GM18867 (cell line): Measurements from ENCODE around the gene PPP1R1C.
"Not testable (repeated sequence)": the region's sequence is repeated elsewhere in the genome, so short reads cannot be mapped to it uniquely, and the experiment has no call there.

Source experiments
- ATAC-seq: cut with Tn5 transposase; IDR thresholded peaks from one replicate; pipeline ENCODE4 v1.9.1; 2021; ENCODE audit warnings: mild to moderate bottlenecking, moderate library complexity; ENCODE audit not compliant: unreplicated experiment

The PPP1R1C gene, protein sequence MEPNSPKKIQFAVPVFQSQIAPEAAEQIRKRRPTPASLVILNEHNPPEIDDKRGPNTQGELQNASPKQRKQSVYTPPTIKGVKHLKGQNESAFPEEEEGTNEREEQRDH

DNA sequence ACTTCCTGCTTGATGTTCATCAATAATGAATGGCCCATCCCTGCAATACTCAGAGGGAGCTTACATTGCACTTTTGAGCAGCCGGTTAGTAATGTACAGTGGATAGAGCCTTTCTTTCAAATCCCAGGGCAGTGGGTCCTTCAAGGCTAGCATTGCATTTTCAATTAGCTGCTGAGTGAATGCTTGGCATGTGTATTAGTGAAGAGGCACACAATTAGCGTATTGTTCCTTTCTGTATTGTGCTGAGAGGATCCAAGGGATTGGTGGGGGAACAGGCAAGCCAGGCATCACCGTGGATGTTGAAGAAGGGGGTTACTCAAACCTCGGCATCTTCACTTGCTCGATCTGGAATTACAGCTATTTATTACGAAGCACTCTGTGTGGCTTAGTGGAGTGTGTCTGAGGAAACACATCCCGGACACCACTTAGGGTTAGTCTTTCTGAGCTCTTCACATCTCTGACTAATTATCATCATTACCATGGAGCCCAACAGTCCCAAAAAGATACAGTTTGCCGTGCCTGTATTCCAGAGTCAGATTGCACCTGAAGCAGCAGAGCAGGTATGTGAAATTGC, at the start of gene PPP1R1C:
TSS of gene PPP1R1C (plus strand) at position 222 of the 574 bp plus-strand sequence. CDS start at position 480, 258 bp downstream.
- no peak for ATAC-seq

DNA sequence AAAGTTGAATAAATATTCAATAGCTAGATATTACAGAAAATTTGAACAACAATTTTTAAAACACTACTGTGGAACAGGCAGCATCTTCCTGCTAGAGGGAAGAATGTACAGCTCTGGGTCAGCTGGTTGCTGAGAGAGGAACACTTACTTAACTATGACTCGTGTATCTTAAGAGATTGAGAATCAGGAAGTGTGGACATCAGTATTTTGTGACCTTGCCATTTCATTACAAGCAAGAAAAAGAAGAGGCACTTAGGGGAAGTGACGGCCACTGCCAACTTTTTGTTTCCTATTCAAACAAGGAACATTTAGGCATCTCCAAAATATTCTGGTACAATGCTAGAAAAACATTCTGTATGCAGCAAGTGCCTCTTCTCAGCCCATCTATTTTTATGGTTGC, 48.2 kb upstream of the PPP1R1C start:
- ATAC-seq = no peak

DNA sequence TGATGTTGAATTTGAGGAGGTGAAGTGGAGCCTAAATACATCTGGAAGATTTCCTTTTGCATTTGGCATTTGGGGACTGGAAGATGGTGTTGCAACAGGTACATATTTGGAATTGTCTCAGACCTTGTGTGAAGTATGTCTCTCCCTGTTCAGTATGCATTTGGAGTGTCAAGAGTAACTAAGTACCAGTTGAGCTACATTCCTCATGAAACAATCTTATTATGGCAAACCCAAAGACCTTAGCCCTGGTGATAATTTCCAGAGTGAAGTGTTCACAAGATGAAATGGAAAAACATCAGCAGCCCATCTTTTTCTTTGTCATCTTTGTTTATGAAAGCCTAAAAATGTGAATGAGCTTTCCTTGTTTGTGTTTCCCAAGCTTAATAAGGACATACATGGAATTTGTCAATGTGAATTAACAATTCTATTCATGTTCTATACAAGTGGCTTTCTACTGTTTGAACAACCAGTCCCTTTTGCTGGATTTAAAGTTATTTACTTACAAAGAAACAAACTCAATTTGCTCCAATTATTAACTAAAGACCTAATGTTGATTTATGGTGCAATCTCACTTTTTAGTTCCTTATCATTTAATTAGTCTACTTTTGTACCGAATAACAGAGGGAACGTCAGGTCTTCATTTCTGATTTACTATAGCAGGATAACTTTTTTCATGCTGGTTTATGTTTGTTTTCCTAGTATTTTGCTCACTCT, 42.1 kb upstream of the PPP1R1C start:
- ATAC-seq = no peak

DNA sequence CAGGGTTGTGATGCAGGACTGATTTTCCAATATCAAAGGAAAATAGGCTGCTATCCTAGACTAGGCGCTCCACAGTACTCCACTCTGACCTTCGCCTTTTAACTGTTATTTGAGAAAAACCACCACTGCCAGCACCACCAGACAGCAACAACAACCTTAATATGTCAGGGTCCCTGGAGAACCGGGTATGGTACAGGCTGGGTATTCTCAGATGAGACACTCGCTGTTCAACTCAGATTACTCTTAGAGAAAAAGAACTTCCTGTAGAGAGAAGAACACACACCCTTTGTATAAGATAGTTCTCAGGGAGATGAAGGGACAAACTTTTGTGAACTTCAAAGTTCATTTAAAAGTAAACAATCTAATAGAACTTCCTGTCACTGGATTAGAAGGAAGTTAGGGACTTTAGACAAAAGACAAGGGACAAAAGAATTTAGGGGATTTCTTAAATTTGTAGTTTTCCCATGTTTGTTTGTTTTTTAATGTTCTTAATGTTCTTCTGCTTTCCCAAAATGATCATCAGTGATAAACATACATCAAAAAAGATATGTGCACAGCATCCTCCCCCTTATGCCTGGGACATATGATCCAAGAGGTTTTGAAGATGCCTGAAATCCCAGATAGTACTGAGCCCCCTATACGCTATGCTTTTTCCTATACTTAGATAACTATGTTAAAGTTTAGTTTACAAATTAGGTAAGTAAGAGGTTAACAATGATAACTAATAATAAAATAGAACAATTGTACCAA, 41.3 kb upstream of the PPP1R1C start:
- no peak for ATAC-seq

DNA sequence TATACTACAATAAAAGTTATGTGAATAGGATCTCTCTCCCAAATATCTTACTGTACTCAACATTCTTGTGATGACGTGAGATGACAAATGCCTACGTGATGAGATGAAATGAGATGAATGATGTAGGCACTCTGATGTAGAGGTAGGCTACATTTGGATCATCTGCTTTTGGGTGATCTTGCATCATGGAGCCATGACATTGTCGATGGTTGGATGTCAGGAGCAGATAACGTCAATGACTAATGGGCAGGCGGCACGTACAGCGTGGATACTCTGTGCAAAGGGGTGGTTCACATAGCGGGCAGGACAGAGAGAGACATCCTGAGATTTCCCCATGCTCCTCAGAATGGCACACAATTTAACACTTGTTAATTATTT, 40.8 kb upstream of the PPP1R1C start:
- no peak for ATAC-seq

DNA sequence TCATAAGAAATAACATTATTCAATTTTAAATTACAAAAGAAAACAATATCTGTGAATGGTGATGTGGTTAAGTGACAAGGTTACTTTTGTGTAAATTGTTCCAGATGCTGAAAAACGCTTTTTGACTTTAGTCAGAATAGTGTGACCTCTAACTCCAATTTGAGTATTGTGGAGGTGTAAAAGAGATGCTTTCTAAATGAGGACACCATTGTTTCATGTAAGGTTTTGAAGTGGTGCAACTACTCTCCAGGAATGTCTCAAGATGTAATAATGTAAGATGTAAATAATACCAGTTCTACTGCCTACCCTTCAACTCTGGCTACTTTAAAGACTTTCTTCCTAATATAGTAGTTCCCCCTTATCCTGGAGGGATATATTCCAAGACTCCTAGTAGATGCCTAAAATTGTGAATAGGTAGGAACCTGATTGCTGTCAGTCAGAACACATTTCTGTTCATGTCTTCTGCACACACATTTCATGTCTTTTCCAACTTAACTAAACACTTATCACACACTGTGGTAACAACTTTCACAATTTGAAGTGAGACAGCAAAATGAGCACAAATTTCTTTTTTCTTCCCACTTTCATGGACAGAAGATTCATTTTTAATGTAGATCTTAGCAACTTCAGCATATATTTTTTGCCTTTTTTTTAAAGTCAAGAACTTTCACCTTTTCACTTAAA, 39.1 kb upstream of the PPP1R1C start:
- no peak for ATAC-seq

DNA sequence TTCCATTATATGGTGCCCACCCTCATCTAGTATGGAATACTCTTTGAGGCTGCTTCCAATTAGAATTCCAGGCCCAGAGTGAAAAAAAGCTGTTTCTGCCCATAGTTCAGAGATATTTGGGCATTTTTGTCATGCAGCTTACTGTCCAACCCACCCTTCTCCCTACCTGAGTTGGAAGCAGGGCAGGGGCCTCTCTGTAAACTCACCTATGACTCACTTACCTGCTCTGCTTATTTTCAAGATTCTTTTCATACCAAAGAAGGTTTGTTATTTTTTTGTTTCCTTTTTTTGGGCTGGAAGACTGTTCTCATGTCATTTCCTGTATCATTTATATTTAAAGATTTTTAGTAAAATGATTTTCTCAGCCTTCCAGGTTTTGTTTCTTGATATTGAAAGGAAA, 38.4 kb upstream of the PPP1R1C start:
- no peak for ATAC-seq

DNA sequence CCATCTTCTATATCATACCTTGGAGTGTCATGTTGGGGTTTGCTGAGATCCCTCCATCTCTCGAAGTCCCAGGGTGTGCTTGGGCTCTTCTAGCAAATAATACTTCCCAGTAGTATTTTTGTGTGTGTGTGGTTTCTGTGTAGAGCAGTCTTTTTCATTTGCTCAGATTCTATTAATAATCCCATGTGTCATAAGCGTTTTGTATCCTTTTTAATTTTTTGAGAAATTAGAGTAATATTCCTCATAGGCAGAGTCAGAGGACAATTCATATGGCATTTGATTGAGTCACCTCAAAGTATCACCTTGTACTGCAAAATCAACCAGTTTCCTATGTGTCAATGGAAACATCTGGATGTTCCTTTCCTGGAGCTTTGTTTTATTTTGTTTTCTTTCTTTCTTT, 37.4 kb upstream of the PPP1R1C start:
- no peak for ATAC-seq

DNA sequence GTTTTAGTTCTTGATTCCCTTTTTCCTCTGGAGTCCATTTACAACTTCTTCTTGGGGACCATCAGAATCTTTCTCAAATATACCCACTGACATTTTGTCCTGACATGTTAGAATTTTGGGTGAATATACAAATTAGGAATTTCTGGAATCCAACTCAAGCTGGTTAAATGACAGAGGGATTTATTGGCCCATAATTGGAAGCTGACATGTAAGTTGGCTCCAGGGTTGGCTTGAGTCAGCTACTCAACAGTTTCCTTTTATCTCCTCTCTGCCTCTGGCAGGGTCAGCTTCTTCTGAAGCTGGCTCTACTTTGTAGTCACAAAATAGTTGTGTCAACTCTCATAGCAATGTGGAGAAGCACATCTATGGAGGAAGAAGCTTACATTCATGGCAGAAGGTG, 36.6 kb upstream of the PPP1R1C start:
- no peak for ATAC-seq

DNA sequence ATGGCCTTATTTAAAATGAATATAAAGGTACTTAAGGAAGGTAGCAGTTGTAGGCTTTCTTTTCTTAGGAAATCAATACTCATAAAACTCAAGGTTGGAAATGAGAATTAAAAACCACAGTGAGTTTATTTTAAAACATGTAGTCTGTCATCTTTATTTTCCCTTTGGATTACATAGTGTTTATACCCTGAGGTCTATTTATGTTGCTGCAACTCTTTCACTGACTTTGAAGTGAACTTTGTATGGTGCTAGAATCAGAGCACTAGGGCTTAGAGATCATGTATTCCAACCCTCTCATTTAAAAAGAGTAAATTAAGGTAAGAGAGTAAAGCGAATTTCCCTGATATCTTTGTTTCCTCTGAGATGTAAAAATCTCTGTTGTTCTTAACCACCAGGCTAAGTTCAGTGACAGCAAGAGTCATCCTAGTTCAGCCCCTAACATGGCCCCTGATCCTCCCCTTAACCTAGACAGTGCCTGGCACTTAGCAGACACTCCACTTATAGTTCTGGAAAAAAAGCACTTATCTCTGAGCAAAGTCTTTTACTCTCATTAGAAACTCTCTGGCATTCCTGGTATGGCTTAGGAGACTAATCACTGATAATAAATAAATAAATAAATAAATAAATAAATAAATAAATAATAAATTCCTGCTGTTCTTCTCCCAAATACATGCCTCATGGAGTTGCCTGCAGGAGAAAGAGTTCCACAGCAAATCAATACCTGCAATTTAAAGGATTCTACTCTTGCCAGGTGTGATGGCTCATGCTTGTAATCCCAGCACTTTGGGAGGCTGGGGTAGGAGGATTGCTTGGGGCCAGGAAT, 33.0 kb upstream of the PPP1R1C start:
- ATAC-seq = no peak

DNA sequence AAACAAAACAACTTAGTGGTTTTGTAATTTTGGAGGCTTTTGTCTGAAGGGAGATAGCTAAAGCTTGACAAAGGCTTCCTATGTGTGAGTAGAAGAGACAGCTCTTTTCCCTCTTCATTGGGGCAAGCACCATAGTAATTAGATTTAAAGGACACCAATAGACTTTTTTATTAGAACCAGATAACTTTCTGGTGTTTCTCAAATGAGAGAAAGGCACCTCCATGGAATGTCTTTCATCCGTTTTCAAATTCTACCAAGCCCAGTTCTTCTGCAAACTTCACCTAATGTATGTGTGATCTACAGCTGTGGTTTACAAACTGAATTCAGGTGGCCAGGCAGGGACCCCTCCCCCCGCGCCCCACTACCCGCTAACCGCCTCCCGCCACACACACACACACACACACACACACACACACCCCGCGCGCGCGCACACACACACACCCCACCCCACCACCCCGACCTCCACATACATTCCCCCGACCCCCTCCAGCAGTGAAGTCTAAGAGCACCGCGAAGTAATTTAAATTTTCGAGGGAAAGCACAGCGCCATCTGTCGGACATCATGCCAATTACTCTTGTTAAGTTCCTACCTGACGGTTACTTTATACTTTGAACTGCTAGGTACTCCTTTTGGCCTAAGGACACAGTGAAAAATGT, 31.6 kb upstream of the PPP1R1C start:
- ATAC-seq = peak; percentile 71

DNA sequence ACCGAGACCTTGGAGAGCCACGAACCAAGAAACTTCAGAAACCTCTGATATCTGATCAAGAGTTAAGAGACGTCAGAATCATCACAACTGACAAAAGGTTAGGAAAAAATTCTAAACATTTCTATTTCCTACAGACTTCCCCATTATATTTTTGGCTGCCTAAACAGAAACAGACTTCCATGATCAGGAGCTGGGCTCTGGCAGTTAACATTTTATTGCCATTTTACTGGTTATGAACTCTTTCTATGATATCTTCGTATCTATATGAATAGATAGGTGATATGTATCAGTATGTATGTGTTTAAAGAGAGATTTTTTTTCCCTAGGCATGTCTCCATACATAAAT, 31.1 kb upstream of the PPP1R1C start:
- no peak for ATAC-seq

DNA sequence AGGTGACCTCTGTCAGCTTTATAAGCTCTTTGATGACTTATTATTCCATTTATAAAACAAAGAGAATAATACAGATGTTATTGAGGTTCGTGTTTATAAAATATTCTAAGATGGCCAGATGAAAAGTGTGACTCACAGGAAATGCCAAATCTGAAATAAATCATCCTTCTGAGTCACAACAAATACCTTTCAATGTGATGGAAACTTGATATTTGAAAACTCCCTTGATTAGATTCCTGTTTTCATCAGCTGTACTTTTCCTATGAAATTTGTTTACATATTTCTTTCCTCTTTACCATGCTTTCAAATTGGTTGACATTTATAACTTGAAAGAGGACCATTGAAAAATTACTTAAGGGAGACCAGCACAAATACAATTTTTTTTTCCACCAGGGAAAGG, 30.6 kb upstream of the PPP1R1C start:
- no peak for ATAC-seq

DNA sequence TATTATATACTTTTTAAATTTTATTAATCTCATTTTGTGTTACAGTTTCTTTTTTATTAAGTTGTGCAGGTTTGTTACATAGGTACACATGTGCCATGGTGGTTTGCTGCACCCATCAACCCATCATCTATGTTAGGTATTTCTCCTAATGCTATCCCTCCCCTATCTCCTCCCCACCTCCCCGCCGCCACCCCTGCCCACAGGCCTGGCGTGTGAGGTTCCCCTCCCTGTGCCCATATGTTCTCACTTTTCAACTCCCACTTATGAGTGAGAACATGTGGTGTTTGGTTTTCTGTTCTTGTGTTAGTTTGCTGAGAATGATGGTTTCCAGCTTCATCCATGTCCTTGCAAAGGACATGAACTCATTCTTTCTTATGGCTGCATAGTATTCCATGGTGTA, 29.8 kb upstream of the PPP1R1C start:
- ATAC-seq = not testable (repeated sequence)

DNA sequence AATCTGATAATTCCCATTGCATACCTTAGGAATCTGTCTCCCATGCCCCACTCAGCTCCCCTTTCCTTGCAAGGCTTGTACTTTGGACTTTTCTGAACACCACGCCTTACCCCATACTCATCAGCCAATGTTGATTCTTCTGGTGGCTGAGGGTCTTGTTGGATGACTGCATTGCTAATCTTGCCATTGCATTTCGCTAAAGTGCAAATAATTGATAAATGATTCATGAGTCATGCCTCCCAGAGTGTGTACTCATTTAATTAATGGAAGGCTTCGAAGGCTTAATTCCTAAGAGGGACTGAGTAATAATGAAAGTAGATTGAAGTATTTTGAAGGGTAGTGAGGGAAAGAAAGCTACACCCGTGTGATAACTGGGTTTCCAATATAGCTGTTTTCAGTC, 28.0 kb upstream of the PPP1R1C start:
- no peak for ATAC-seq

DNA sequence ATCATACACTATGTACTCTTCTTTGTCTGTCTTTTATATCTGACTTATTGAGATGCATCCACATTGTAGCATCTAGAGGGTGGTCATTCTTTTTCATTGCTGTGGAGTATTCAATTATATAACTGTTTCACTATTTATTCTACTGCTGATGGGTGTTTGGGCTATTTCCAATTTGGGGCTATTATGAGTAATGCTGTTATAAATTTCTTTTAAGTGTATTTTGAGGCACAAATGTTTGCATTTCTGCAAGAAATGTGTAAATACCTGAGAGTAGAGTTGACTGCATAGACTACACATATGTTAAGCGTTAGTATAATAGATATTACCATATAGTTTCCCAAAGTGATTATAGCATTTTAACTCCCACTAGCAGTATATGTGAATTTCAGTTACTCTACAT, 26.9 kb upstream of the PPP1R1C start:
- no peak for ATAC-seq

DNA sequence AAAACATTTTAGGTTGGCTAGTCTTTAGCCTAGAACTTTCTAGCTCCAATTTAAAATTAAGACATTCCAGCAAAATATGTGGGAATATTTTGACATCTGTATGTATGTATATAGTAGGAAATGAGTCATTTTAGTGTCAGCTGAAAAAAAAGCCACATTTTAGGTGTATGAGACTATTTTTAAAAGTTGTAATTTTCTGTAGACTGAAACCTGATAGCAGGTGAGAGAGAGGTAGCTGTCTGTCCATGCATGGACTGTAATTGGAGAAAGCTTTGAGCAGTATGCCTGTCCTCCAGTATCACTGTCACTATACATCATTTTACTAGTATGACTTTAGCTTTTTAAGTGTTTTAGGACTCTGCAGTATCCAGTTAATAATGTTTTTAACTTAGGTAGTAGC, 26.1 kb upstream of the PPP1R1C start:
- no peak for ATAC-seq

DNA sequence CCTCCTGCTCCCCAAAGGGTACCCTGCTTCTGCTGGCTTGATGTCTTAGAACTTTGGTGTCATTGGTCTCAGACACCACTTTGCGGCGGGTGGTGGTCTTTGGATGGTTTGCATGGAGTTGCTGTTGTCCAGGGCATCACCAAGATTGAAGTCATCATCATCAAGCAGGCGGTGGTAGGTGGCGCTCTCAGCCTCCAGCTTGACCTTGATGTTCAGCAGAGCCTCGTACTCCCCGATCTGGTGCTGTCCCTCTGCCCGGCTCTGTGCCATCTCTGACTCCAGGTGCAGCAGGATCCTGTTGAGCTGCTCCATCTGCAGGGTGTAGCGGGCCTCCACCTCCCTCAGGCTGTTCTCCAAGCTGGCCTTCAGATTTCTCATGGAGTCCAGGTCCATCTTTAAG, 24.5 kb upstream of the PPP1R1C start:
- ATAC-seq = not testable (repeated sequence)

DNA sequence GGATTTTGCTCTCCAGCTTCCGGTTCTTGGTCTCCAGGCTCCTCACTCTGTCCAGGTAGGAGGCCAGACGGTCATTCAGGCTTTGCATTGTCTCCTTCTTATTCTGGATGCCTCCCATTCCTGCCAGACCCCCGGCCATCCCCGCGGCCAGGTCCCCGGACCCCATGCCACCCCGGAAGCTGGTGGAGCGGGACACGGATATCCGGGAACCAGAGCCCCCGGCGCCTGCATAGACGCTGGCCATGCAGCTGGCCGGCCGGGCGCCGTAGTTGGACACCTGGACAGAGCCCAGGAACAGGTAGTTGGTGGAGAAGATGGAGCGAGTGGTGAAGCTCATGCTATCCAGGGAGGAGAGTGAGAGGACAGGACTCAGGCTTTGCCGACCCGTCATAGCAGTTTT, 23.5 kb upstream of the PPP1R1C start:
- no peak for ATAC-seq

DNA sequence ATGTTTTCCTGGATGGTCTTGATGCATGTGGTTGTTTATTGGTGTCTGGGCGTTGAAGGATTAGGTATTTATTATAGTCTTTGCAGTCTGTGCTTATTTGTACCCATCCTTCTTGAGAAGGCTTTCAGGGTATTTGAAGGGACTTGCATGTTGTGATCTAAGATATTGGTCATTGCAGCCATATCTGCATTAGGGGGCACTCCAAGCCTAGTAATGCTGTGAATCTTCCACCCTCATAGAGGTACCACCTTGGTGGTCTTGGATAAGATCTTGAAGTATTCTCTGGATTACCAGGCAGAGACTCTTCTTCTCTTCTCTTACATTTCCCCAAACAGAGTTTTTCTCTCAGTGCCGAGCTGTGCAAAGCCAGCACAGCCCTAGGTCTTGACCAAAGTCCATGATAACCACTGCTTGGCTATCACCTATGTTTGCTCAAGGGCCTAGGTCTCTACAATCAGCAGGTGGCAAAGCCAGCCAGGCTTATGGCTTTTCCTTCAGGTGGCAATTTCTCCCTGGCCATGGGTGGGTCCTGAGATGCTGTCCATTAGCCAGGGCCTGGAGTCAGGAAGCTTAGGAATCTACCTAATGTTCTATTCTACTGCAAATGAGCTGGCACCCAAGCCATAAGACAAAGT, 15.4 kb upstream of the PPP1R1C start:
- ATAC-seq = no peak
